Heart left ventricle (tissue), 16 donors: ENCODE measurements around the gene ALPP. TPM values are rescaled to one million over a fixed set of nuclear protein-coding genes. Genes with fewer than 3 reads are reported as not detected.

ENCODE experiments used
- ATAC-seq, 4 donors: fragments of 200-7000 bp; cut with Tn5 transposase; one replicate each; pipeline ENCODE4 v1.9.1; 2020 to 2022; ENCODE audit warnings: moderate library complexity in 4 of 4, mild to moderate bottlenecking in 3 of 4, moderate number of reproducible peaks in 1 of 4
- DNase-seq, 5 donors: peaks; one replicate each; pipeline ENCODE4 v3.0.0-alpha.2; 2020
- H3K27ac ChIP-seq, 12 donors: fragments of 200-600 bp; sonication (generic) in 4 of 12; one replicate each; pipeline versions ENCODE4 v1.5.0 to v1.8.0; 2016 to 2022; ENCODE audit warnings: mild to moderate bottlenecking in 2 of 12
- H3K27me3 ChIP-seq, 9 donors: fragments of 200-600 bp; sonication (generic) in 2 of 9; one replicate each; pipeline versions ENCODE4 v1.5.1 to v1.8.0; 2016 to 2022; ENCODE audit warnings: mild to moderate bottlenecking in 3 of 9
- H3K36me3 ChIP-seq, 9 donors: fragments of 200-600 bp; sonication (generic) in 2 of 9; one replicate each; pipeline versions ENCODE4 v1.5.0 to v1.8.0; 2018 to 2022; ENCODE audit warnings: mild to moderate bottlenecking in 2 of 9
- H3K4me1 ChIP-seq, 12 donors: fragments of 200-600 bp; sonication (generic) in 4 of 12; one replicate each; pipeline versions ENCODE4 v1.5.0 to v1.8.0; 2016 to 2022; ENCODE audit warnings: mild to moderate bottlenecking in 3 of 12
- H3K4me3 ChIP-seq, 12 donors: fragments of 200-600 bp; sonication (generic) in 4 of 12; one replicate each; pipeline versions ENCODE4 v1.5.0 to v1.8.0; 2017 to 2022; ENCODE audit warnings: mild to moderate bottlenecking in 9 of 12, moderate library complexity in 4 of 12
- H3K9me3 ChIP-seq, 12 donors: fragments of 200-600 bp; sonication (generic) in 4 of 12; one replicate each; pipeline versions ENCODE4 v1.5.0 to v1.8.0; 2016 to 2022; ENCODE audit warnings: mild to moderate bottlenecking in 1 of 12
- CTCF ChIP-seq, 12 donors: fragments of 200-600 bp; sonication (generic) in 4 of 12; IDR thresholded peaks; one replicate each; pipeline versions ENCODE4 v1.5.0 to v1.8.0; 2018 to 2022; ENCODE audit warnings: antibody characterized with exemption in 12 of 12, mild to moderate bottlenecking in 5 of 12
- POLR2A ChIP-seq, 2 donors: fragments of 450-650 bp; IDR thresholded peaks; one replicate each; pipeline ENCODE4 v1.6.1; 2017; ENCODE audit warnings: antibody characterized with exemption in 2 of 2, mild to moderate bottlenecking in 2 of 2, moderate library complexity in 2 of 2
- WGBS, 4 donors: extraction: QIAGEN DNeasy Blood & Tissue Kit in 2 of 4; methylation state at CpG; one replicate each; pipeline versions ENCODE4 v1.1.5 to v1.1.7; 2013 to 2018; 5-methylcytosine and 5-hydroxymethylcytosine counted together
- intact Hi-C, 10 donors: fragments of 100-400 bp; cut with DNase I; formaldehyde crosslinking; loops; one replicate each; pipeline versions ENCODE4 v1.11.1 to v1.14.2; 2022
- polyA plus RNA-seq, 2 donors: library from polyadenylated mRNA; stranded (reverse); fragments of 200-250 nt; gene quantifications; one replicate each; pipeline ENCODE4 v1.2.3, GENCODE V29; 2013
- total RNA-seq, 9 donors: library from RNA; depleted of rRNA in 2 of 9; stranded (reverse); fragments of >200 nt in 2 of 9; fragmentation: NEBNext Ultra II Directional in 3 of 9; extraction: Animal tissue kit (Norgen Biotek cat#: 25700) in 3 of 9; gene quantifications; one replicate each; pipeline versions ENCODE4 v1.1.0 to v1.2.4, GENCODE V29; 2016 to 2023
- donor health status: ischemic (EF 13 %, LVEDD 7.1; RV severe dilation, severe dysfunction).
- donor health status: healthy with polysubstance abuse.
- donor health status: DM: no; HTN: yes; CAD: no.
- donor health status: DM: no; HTN: no; CAD: no.
- donor health status: ischemic (EF 25% LVEDD 6.9; RV normal size, moderate dysfunction).
- donor health status: ischemic (EF 25% LVEDD 5.7; RV mildly dilated, moderate dysfunction).
- donor health status: healthy.
- donor health status: DM: yes; HTN: yes; CAD: no.
- donor health status: ischemic (EF 35%, LVEDD 5.7; RV mildly dilated, moderate dysfunction).
- donor health status: nonischemic (EF 11% LVEDD 7.7; RV severe dilation, severe dysfunction).
- donor health status: DM: yes; HTN: yes; CAD: no.
- donor health status: PGD.
- donor health status: ischemic (EF 29% LVEDD 5.4; RV normal size, mild dysfunction).
- donor health status: nonischemic (EF 23%, LVEDD 6.1; RV moderate dilation, normal function).

ALPP gene
- total and polyA plus RNA-seq, 11 donors, result not detected

GRCh38 chr2:232352511-232353091 is 25.9 kb upstream of the ALPP start:
- TF ChIP-seq CTCF (IDR thresholded peaks at IDR 0.05) (no peak), POLR2A (IDR thresholded peaks at IDR 0.05) (no peak)
- intact Hi-C loops, result no loop called here
- Histone ChIP-seq H3K9me3 (no peaks in the 10 kb centered on the region), H3K27me3 (peaks cover 34 to 71% (median 53%) of the 10 kb centered on the region in 9 donors), H3K27ac (no peak overlapping the region), H3K36me3 (no peaks in the 10 kb centered on the region), H3K4me1 (peaks cover 0 to 20% (median 0%) of the 10 kb centered on the region in 12 donors), H3K4me3 (no peak overlapping the region)
- ATAC-seq, result no peak
- 42 to 61% (median 49%) methylated on average over 18 to 39 of the region's 39 CpGs for WGBS, 4 donors
- peak in 1 of 5 donors; percentile 51 for DNase-seq

DNA sequence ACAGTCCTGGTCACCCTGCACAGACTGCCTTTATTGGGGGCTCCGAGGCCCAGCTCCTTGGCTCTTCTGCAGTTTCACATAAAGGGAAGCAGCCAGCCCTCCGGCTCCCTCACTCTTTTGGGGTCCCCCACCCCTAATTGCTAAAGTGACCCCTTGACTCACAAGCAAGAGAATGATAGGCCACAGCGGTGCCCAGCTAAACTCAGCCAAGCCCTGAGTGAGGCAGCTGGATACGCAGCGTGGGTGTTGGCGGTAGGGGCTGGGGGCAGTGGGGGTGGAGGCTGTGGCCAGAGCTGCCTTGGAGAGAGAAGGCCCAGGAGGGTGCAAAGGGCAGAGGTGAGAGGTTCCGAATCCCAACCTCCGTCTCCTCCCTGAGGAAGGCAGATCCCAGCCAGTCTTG is 25.5 kb upstream of the ALPP start:
- 82 to 91% (median 86%) methylated on average over 8 of the region's 8 CpGs for WGBS, 4 donors
- DNase-seq, result peak in 1 of 5 donors; percentile 42
- Histone ChIP-seq H3K9me3 (no peaks in the 10 kb centered on the region), H3K27me3 (peaks cover 34 to 68% (median 53%) of the 10 kb centered on the region in 9 donors), H3K27ac (no peak overlapping the region), H3K4me1 (peaks cover 0 to 20% (median 0%) of the 10 kb centered on the region in 12 donors), H3K4me3 (no peak overlapping the region), H3K36me3 (no peaks in the 10 kb centered on the region)
- no peak for TF ChIP-seq POLR2A (IDR thresholded peaks at IDR 0.05)
- no peak for TF ChIP-seq CTCF (IDR thresholded peaks at IDR 0.05)
- intact Hi-C loops, result no loop called here
- no peak for ATAC-seq

- no peaks in the 10 kb centered on the region for H3K36me3 ChIP-seq
- no peak for DNase-seq
- H3K27ac ChIP-seq, result no peak overlapping the region
- H3K4me3 ChIP-seq, result no peak overlapping the region
- ATAC-seq, result no peak
- no peaks in the 10 kb centered on the region for H3K9me3 ChIP-seq
- intact Hi-C loops, result no loop called here
- no peak for TF ChIP-seq CTCF (IDR thresholded peaks at IDR 0.05)
- no peak for TF ChIP-seq POLR2A (IDR thresholded peaks at IDR 0.05)
- H3K27me3 ChIP-seq, result peaks cover 34 to 64% (median 53%) of the 10 kb centered on the region in 9 donors
- WGBS, 4 donors, result 80 to 89% (median 84%) methylated on average over 7 of the region's 7 CpGs
- peaks cover 0 to 20% (median 0%) of the 10 kb centered on the region in 12 donors for H3K4me1 ChIP-seq
These were observed 24.9 kb upstream of the ALPP start for GRCh38 chr2:232353660-232354059.

DNA sequence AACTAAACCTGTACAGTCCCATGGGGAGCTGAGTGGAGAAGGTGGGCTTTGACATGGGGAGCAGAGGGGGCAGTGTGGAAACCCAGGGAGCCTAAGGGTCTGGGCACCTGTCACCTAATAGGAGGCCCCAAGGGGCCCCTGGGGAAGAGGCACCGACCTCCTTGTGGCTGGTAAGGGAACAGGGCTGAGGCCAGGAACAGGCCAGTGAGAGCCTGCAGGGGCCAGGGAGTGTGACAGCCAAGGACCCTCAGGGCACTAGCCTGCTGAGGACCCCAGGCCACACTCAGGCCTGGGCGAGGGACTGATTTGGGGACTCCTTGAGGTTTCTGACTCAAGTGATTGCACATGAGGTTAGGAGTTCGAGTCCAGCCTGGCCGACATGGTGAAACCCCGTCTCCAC is 24.5 kb upstream of the ALPP start:
- TF ChIP-seq CTCF (IDR thresholded peaks at IDR 0.05), result no peak
- no peak for TF ChIP-seq POLR2A (IDR thresholded peaks at IDR 0.05)
- ATAC-seq (peak in 1 of 4 donors; percentile 11), DNase-seq (peak in 1 of 5 donors; percentile 30)
- intact Hi-C loops, result no loop called here
- peaks cover 0 to 20% (median 0%) of the 10 kb centered on the region in 12 donors for H3K4me1 ChIP-seq
- no peaks in the 10 kb centered on the region for H3K9me3 ChIP-seq
- WGBS, 4 donors, result 77 to 95% (median 90%) methylated on average over 5 of the region's 5 CpGs
- H3K27me3 ChIP-seq, result peaks cover 34 to 60% (median 51%) of the 10 kb centered on the region in 9 donors
- H3K4me3 ChIP-seq, result no peak overlapping the region
- no peak overlapping the region for H3K27ac ChIP-seq
- no peaks in the 10 kb centered on the region for H3K36me3 ChIP-seq
